ENCODE measurements around the gene P3H3.

DNA sequence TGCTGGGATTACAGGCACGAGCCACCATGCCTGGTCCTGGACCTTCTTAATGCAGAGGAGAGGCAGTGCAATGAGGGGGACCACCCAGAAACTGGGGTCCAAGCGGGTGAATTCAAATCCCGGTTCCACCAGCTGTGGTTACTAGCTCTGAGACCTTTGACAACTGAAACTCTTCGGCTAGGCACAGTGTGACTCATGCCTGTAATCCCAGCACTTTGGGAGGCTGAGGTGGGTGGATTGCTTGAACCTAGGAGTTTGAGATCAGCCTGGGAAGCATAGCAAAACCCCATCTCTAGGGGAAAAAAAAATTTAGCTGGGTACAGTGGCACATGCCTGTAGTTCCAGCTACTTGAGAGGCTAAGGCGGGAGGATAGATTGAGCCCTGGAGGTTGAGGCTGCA, 43.9 kb upstream of the P3H3 start:
- TF ChIP-seq, protein P1, sequence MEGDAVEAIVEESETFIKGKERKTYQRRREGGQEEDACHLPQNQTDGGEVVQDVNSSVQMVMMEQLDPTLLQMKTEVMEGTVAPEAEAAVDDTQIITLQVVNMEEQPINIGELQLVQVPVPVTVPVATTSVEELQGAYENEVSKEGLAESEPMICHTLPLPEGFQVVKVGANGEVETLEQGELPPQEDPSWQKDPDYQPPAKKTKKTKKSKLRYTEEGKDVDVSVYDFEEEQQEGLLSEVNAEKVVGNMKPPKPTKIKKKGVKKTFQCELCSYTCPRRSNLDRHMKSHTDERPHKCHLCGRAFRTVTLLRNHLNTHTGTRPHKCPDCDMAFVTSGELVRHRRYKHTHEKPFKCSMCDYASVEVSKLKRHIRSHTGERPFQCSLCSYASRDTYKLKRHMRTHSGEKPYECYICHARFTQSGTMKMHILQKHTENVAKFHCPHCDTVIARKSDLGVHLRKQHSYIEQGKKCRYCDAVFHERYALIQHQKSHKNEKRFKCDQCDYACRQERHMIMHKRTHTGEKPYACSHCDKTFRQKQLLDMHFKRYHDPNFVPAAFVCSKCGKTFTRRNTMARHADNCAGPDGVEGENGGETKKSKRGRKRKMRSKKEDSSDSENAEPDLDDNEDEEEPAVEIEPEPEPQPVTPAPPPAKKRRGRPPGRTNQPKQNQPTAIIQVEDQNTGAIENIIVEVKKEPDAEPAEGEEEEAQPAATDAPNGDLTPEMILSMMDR (conservative IDR thresholded peaks at IDR 0.05; ENCODE audit: low read length), result no peak
- no peak for TF ChIP-seq EZH2phosphoT487 (IDR thresholded peaks at IDR 0.05; ENCODE audit: borderline replicate concordance)
